Pancreas (tissue), 10 donors: ENCODE measurements around the gene PRPSAP2. TPM values are rescaled to one million over a fixed set of nuclear protein-coding genes. Genes with fewer than 3 reads are reported as not detected.

ENCODE experiments used
- ATAC-seq, 4 donors: fragments of 200-7000 bp; cut with Tn5 transposase; one replicate each; pipeline versions ENCODE4 v1.8.0 to v1.9.1; 2020; ENCODE audit warnings: mild to moderate bottlenecking in 4 of 4, moderate library complexity in 4 of 4
- DNase-seq, 6 donors: peaks; one replicate each; pipeline ENCODE4 v3.0.0-alpha.2; 2020
- FAIRE-seq: peaks from 2 replicates; lab custom pipeline; 2012; peaks lifted over from hg19 to GRCh38; lab: Jason Lieb, UNC
- H3K27ac ChIP-seq, 4 donors: fragments of 200-600 bp; sonication (generic); 1 replicate in 3 of 4; 2 replicates in 1 of 4; pipeline versions ENCODE4 v1.5.0 to v1.8.0; 2020
- H3K27me3 ChIP-seq, 4 donors: fragments of 200-600 bp; one replicate each; pipeline ENCODE4 v1.8.0; 2021
- H3K36me3 ChIP-seq, 3 donors: fragments of 200-600 bp; sonication (generic) in 1 of 3; one replicate each; pipeline versions ENCODE4 v1.5.0 to v1.8.0; 2020 to 2021
- H3K4me1 ChIP-seq, 3 donors: fragments of 200-600 bp; one replicate each; pipeline ENCODE4 v1.8.0; 2021
- H3K4me3 ChIP-seq, 4 donors: fragments of 200-600 bp; sonication (generic) in 2 of 4; one replicate each; pipeline versions ENCODE4 v1.5.0 to v1.8.0; 2020 to 2021
- H3K9me3 ChIP-seq, 4 donors: fragments of 200-600 bp; one replicate each; pipeline ENCODE4 v1.8.0; 2021
- CTCF ChIP-seq, 4 donors: fragments of 200-600 bp; sonication (generic) in 3 of 4; IDR thresholded peaks; one replicate each; pipeline versions ENCODE4 v1.5.0 to v1.8.0; 2021; ENCODE audit warnings: antibody characterized with exemption in 4 of 4
- WGBS, 2 donors: extraction: QIAGEN DNeasy Blood & Tissue Kit; methylation state at CpG; one replicate each; pipeline ENCODE4 v1.1.7; 2013; 5-methylcytosine and 5-hydroxymethylcytosine counted together
- intact Hi-C, 3 donors: fragments of 100-400 bp; cut with DNase I; formaldehyde crosslinking; loops; one replicate each; pipeline versions ENCODE4 v1.11.1 to v1.14.2; 2022
- polyA plus RNA-seq, 2 donors: library from polyadenylated mRNA; stranded (reverse); fragments of 200-250 nt; gene quantifications; one replicate each; pipeline ENCODE4 v1.2.3, GENCODE V29; 2013
- total RNA-seq, 6 donors: library from RNA; stranded (reverse); fragmentation: NEBNext Ultra II Directional in 4 of 6; extraction: Animal tissue kit (Norgen Biotek cat#: 25700) in 4 of 6; gene quantifications; one replicate each; pipeline versions ENCODE4 v1.2.1 to v1.2.4, GENCODE V29; 2021 to 2023
- donor health status: healthy with polysubstance abuse.
- donor health status: DM: no; HTN: no; CAD: no; lungs with moderate emphysema.
- donor health status: DM: no; HTN: no; CAD: no.
- donor health status: control.
- donor health status: control.
- donor health status: Bipolar disorder and iron deficiency.
- donor health status: DM: yes; HTN: yes; CAD: no.
- donor health status: DM: no; HTN: no; CAD: no.
- donor health status: DM: no; HTN: no; CAD: no.
- donor health status: DM: yes; HTN: yes; CAD: no.

The PRPSAP2 gene
- total and polyA plus RNA-seq, 8 donors = 9.5 to 22.3 (median 15.6) TPM

- H3K27me3 ChIP-seq = no peaks in the 10 kb centered on the region
- no peak overlapping the region for H3K27ac ChIP-seq
- no peaks in the 10 kb centered on the region for H3K9me3 ChIP-seq
- 30 to 35% methylated on average over 16 to 17 of the region's 17 CpGs for WGBS, 2 donors
- ATAC-seq (peak; percentile 85 to 93 (median 91)), DNase-seq (peak; percentile 65 to 98 (median 86)), FAIRE-seq (no peak)
- intact Hi-C loops = no loop called here
- no peaks in the 10 kb centered on the region for H3K4me1 ChIP-seq
- H3K36me3 ChIP-seq = no peaks in the 10 kb centered on the region
- H3K4me3 ChIP-seq = no peak overlapping the region
- TF ChIP-seq CTCF (IDR thresholded peaks at IDR 0.05) = peak; percentile 90 to 98 (median 94)
Measured at GRCh38 chr17:18960803-18961511, 103.0 kb downstream of the PRPSAP2 start.

- FAIRE-seq = no peak
Measured at GRCh38 chr17:18961634-18962493, 103.9 kb downstream of the PRPSAP2 start.

GRCh38 chr17:18962494-18962815 lies 104.5 kb downstream of the PRPSAP2 start:
- Histone ChIP-seq H3K4me3 (no peak overlapping the region), H3K4me1 (no peaks in the 10 kb centered on the region), H3K36me3 (no peaks in the 10 kb centered on the region), H3K27ac (no peak overlapping the region), H3K9me3 (no peaks in the 10 kb centered on the region), H3K27me3 (no peaks in the 10 kb centered on the region)
- WGBS, 2 donors = 66 to 80% methylated on average over 6 of the region's 6 CpGs
- intact Hi-C loops = no loop called here
- DNase-seq = peak in 1 of 6 donors; percentile 4
- no peak for ATAC-seq
- TF ChIP-seq CTCF (IDR thresholded peaks at IDR 0.05) = no peak
- no peak for FAIRE-seq

More at GRCh38 chr17:18961634-18962493, 103.9 kb downstream of the PRPSAP2 start:
- no peak overlapping the region for H3K4me3 ChIP-seq
- WGBS, 2 donors = 62 to 66% methylated on average over 16 of the region's 16 CpGs
- ATAC-seq (peak in 2 of 4 donors; percentile 24 to 74), DNase-seq (peak in 2 of 6 donors; percentile 1 to 62)
- no peaks in the 10 kb centered on the region for H3K9me3 ChIP-seq
- no peak for TF ChIP-seq CTCF (IDR thresholded peaks at IDR 0.05)
- H3K4me1 ChIP-seq = no peaks in the 10 kb centered on the region
- intact Hi-C loops = no loop called here
- no peak overlapping the region for H3K27ac ChIP-seq
- no peaks in the 10 kb centered on the region for H3K27me3 ChIP-seq
- no peaks in the 10 kb centered on the region for H3K36me3 ChIP-seq

- no peak overlapping the region for H3K4me3 ChIP-seq
- intact Hi-C loops = no loop called here
- no peaks in the 10 kb centered on the region for H3K9me3 ChIP-seq
- DNase-seq = peak in 3 of 6 donors; percentile 8 to 66 (median 25)
- ATAC-seq = no peak
- no peaks in the 10 kb centered on the region for H3K4me1 ChIP-seq
- H3K27me3 ChIP-seq = no peaks in the 10 kb centered on the region
- WGBS, 2 donors = 74 to 82% methylated on average over 23 of the region's 23 CpGs
- no peak for FAIRE-seq
- H3K36me3 ChIP-seq = no peaks in the 10 kb centered on the region
- TF ChIP-seq CTCF (IDR thresholded peaks at IDR 0.05) = no peak
- no peak overlapping the region for H3K27ac ChIP-seq
Measured at GRCh38 chr17:18963126-18964017, 105.4 kb downstream of the PRPSAP2 start.
